Iris pigment epithelial cell (primary cell): Measurements from ENCODE around the gene LILRA5.
A peak's percentile ranks its signal among the peaks of the same experiment; 100 is the strongest.
"Not testable (repeated sequence)": the region's sequence is repeated elsewhere in the genome, so short reads cannot be mapped to it uniquely, and the experiment has no call there.

Experiments used
- DNase-seq: peaks from one replicate; pipeline ENCODE4 v3.0.0-alpha.2; 2011; ENCODE audit warnings: low read depth

Gene LILRA5

DNA sequence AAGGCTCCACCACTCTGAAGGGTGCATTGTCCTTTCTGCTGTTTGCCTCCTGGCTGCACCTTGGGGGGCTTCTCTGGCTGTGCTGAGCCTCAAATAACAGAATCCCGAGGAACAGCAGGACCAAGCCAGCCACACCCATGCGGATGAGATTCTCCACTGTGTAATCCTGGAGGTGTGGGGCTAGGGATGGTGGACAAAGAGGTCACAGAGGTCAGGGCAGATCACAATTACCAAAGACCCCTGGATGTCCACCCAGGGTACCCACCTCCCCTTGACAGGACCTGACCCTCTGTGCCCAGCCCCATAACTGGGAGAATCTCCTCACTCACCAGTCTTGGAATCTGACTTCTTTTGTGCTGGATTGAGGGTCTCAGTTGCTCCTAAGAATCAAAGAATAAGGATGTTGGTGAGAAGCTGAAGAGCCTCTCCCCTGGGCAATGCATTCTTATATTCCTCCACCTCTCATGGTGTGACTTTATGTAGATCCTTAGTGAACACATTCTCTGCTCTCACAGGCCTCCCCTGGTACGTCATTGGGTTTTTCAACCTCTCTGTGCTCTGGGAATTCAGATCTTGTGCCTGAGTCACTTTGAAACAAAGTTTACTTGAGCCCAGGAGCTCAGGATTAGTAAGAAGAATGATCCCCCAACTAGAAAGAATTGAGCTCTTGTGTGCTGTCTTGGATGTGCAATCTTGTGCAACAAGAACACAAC lies 20.8 kb upstream of the LILRA5 start:
- no peak for DNase-seq

DNA sequence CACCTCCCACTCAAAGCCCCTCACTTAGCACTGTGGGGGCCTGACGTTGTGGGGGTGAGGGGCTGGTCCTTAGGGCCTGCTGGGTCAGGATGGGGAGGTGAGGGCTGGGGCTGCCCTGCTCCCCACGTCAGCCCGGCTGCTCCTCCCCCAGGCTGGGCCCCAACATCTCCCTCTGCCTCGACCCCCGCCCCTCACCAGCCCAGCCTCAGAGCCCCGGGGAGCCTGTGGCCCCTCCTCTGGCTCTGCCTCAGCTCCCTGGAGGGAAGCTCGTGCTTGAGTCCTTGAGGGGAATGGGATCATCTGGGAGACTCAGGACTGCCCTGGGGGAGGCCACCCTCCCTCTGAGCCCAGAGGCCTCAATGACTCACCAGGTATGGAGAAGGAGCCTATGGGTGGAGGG lies 19.2 kb upstream of the LILRA5 start:
- DNase-seq = no peak

DNA sequence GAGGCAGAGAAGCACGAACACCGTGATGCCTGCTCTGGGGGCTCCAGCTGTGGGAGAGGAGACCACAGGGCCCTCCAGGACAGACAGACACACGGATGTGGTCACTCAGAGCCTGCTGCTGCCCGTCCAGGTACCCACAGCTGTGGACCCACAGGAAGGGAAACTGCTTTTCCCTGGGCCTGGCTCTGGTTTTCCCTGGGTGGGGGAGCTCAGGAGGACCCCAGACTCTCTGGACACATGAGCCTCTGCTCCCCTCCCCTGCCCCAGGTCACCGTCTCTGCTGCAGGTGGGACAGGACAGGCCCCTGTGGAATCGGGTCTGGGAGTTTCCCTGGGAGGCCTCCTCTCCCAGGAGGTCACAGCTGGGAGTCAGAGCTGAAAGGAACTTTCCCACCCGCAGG lies 18.7 kb upstream of the LILRA5 start:
- DNase-seq = no peak

DNA sequence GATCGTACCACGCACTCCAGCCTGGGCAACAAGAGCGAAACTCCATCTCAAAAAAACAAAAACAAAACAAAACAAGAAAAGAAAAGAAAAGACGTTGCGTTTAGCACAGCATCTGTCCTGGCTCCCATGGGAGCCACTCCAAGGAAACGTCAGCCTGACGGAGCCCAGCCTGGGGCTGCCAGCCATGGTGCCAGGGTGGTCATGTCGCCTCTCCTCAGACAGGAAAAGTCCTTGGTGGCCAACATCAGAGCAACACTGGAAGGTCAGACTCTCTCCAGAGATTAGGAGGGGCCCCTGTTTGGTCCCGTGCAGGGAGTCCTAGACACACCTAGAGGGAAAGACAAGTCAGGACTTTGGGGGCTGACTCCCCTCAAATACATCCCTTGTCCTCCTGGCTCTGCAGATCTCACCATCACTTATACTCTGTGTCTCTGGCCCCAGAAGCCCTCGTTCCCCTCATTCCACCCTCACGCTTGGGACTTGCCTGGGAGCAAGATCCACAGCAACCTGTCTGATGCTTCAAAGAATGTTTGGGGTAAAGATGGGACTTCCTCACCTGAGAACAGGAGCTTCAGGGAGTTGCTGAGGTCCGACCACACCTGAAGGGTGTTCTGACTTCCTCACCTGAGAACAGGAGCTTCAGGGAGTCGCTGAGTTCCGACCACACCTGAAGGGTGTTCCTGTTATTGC lies 16.7 kb upstream of the LILRA5 start:
- DNase-seq = no peak

DNA sequence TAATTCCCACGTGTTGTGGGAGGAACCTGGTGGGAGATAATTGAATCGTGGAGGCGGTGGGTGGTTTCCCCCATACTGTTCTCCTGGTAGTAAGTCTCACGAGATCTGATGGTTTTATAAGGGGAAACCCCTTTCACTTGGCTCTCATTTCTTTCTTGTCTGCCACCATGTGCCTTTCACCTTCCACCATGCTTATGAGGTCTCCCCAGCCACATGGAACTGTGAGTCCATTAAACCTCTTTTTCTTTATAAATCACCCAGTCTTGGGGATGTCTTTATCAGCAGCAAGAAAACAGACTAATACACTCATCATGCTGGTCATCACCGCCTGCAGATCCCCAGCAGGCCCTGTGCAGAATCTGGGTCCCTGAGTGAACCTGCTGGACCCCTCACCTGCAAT lies 15.8 kb upstream of the LILRA5 start:
- DNase-seq = not testable (repeated sequence)

GRCh38 chr19:54325631-54326030 lies 12.7 kb upstream of the LILRA5 start:
- DNase-seq = no peak

DNA sequence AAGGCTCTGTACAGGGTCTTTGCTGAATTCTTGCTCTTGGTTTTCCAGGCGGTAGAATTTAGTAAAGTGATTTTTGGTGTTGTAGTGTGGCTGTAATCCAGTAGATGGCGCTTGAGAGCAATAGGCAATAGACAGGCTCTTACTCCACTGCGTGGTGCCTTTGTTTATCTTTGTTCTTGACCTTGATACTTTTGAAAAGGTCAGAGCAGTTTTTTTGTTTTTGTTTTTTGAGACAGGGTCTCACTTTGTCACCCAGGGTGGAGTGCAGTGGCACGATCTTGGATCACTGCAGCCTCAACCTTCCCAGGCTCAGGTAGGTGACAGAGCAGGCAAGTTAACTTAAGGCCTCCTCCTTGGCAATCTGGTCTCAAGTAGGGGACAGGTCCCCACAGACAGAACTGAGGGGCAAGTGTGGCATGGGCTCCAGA lies 12.2 kb upstream of the LILRA5 start:
- peak; percentile 29 for DNase-seq

DNA sequence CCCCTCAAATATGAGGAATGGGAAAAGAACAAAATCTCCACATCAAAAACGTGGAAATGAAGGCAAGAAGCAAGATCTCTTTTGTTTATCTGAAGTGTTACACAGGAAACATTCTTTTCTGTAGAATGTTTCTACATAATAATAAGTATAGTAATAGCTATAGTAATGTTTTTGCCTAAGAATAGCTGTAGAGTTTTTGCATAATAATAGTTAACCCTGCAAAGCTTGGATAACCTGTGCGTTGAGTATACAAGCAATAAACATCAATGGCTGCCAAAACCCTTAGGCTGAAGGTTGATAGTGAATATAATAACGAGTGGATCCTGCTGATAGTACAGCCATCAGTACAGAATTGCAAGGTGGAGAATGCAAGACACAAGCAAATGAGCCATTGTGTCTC lies 11.1 kb upstream of the LILRA5 start:
- DNase-seq = no peak

- not testable (repeated sequence) for DNase-seq
Measured at GRCh38 chr19:54322934-54323333, 10.0 kb upstream of the LILRA5 start.

DNA sequence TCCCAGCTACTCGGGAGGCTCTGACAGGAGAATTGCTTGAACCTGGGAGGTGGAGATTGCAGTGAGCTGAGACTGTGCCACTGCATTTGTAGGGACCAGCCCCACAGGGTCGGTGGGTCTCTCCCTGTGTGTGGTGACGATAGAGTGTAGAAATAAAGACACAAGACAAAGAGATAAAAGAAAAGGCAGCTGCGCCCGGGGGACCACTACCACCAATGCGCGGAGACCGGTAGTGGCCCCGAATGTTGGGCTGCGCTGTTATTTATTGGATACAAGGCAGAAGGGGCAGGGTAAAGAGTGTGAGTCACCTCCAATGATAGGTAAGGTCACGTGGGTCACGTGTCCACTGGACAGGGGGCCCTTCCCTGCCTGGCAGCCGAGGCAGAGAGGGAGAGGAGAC lies 9.3 kb upstream of the LILRA5 start:
- DNase-seq = not testable (repeated sequence)

GRCh38 chr19:54319892-54320670 lies 7.1 kb upstream of the LILRA5 start:
- DNase-seq = no peak

GRCh38 chr19:54319049-54319448 lies 6.1 kb upstream of the LILRA5 start:
- no peak for DNase-seq

GRCh38 chr19:54317965-54318240 lies 4.9 kb upstream of the LILRA5 start:
- DNase-seq = no peak

- no peak for DNase-seq
Measured at GRCh38 chr19:54317108-54317964, 4.4 kb upstream of the LILRA5 start.

- no peak for DNase-seq
Measured at GRCh38 chr19:54316746-54317107, 3.8 kb upstream of the LILRA5 start.

- no peak for DNase-seq
Measured at GRCh38 chr19:54315956-54316355, 3.0 kb upstream of the LILRA5 start.

DNA sequence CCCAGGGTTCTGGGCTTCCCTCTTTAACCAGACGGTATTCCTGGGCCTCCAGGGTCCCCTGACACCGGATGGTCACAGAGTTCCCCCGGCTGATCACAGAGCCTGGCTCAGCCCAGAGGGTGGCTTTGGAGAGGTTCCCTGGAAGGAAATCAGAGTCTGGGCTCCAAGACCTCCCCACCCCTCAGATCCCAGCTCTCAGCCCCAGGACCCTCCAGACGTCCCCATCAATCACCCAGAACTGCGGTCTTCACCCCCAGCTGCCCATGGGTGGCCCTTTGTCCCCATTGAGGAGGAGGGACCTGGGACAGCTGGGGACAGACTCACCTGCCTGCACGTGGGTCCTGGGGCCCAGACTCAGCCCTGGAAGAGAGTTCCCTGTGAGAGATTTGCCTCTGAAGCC lies 955 bp downstream of the LILRA5 start:
- no peak for DNase-seq

GRCh38 chr19:54311486-54311885 lies 1.5 kb downstream of the LILRA5 start:
- no peak for DNase-seq

DNA sequence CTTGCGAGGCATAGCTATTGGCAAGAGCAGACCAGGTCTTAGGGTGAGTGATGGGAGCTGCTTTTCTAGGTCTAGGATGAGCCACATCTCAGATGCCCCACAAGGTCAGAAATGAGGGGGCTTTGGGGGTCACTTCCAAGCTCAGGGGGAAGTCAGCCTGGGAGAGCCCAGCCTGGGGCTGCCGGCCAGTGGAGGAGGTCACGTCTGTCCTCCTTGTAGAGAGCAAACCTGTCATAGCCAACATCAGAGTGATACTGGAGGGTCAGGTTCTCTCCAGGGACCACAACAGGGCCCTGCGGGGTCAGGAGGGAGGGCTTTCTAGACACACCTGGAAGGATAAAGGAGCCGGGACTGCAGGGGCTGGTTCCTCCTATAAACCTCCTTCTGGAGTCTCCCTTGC lies 2.4 kb downstream of the LILRA5 start:
- no peak for DNase-seq

DNA sequence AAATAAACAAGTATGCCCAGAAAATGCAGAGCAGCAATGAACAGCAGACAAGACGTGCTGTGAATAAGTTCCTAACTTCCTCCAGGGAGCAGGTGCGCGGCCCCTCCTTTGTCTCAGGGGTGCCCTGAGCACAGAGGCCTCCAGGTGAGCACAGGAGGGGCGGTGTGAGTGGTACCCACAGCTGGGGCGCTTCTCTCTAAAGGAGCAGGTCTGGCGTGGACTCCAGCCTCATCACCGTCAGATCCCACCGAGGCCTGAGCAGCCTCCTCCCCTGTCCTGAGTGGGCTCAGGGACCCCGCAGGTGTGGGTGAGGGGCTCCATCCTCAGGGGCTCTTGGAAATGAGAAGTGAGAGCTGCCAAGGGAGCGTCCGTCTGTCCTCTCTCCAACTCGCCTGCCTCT lies 3.2 kb downstream of the LILRA5 start:
- no peak for DNase-seq

DNA sequence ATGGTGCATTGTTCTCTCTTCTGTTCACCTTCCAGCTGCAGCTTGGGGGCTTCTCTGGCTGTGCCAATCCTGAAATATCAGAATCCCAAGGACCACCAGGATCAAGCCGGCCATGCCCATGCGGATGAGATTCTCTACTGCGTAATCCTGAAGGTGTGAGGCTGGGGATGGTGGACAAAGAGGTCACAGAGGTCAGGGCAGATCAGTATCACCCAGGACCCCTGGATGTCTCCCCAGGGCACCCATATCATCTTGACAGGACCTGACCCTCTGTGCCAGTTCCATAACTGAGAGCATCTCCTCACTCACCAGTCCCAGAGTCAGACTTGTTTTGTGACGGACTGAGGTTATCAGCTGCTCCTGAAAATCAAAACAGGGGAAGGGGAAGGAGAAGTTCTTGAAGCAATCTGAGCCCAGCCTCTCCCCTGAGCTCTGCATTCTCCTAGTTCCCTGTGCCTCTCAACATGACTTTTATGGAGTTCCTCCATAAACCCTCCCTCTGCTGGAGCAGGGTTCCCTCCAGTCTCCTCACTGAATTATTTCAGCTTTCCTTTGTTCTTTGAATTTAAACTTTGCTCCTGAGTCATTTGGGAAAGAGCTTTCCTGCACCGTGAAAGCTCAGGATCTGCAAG lies 5.5 kb downstream of the LILRA5 start:
- DNase-seq = no peak

DNA sequence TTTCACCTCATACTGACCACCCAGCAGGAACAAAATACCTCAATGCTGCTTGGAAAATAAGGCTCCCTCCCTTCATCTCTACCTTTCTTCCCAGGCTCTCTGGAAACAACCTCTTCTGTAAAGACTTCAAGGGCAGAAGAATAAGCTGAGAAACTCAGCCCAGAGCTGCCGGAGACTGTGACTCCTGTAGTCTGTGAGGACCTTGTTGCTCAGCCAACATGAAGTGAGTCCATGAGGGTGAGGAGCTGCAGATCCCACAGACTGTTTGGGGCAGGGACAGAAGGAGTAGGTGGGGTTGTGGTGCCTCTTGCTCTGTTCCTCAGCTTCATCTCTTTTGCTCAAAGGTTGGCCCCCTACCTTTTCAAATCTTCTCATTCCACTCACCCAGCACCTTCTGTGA lies 7.8 kb downstream of the LILRA5 start:
- no peak for DNase-seq
